ENCODE measurements around the gene DNAI4. TPM values are rescaled to one million over a fixed set of nuclear protein-coding genes. Genes with fewer than 3 reads are reported as not detected.
A peak's percentile ranks its signal among the peaks of the same experiment; 100 is the strongest.

DNAI4 gene, protein sequence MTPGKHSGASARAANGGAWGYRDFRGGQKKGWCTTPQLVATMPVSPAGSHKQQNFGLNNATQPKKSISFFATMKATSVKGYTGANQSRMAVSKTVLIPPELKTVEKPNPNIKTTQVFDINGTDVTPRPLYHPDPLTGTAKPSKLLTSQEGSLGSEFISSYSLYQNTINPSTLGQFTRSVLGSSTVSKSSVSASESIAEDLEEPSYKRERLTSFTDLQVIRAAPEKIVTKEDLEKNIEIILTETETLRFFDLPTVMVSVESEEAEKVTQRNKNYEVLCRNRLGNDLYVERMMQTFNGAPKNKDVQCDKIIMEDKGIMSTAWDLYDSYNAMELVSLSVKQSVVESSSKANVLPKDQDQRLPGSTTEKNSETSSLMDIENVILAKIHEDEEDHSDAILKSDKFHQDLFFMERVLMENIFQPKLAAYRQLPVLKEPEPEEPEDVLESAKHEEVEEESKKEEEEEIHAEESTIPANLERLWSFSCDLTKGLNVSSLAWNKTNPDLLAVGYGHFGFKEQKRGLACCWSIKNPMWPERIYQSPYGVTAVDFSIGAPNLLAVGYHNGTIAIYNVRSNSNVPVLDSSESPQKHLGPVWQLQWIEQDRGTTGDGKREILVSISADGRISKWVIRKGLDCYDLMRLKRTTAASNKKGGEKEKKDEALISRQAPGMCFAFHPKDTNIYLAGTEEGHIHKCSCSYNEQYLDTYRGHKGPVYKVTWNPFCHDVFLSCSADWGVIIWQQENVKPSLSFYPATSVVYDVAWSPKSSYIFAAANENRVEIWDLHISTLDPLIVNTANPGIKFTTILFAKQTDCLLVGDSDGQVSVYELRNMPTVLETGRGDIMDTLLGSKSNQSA
- total RNA-seq (2021) (1.6 to 2.7 TPM (median 2.1 TPM) in 3 replicates), Bru-seq, nascent RNA (percentile 47 among the genes with signal in this experiment)
- long read RNA-seq, experiment 1, partial matches to known transcripts: 0 of 5 reads
- long read RNA-seq, experiment 1, other reads (novel, unspliced or antisense): 4 of 5 reads
- long read RNA-seq, experiment 2, partial matches to known transcripts: 0 of 1 reads
- long read RNA-seq, experiment 2, other reads (novel, unspliced or antisense): 1 of 1 reads
- long read RNA-seq, experiment 3, partial matches to known transcripts: 0 of 2 reads
- long read RNA-seq, experiment 3, other reads (novel, unspliced or antisense): 1 of 2 reads

- DNase-seq (ENCODE audit: low spot score) (peak; percentile 98), ATAC-seq (peak; percentile 87)
- POLR2A ChIA-PET: interaction anchor here (0.6 to 1.9 kb wide), 3 partner anchors 9 to 129 kb away, joined by 5 to 8 read pairs (median 6); partner anchors contain the start of gene SLC35D1
- H3K4me3 Mint-ChIP-seq: peak within 1 kb of the TSS; percentile 93
- peaks cover 37% of the 10 kb centered on the region for H3K4me1 Mint-ChIP-seq
- H3K27ac Mint-ChIP-seq: peak within 1 kb of the TSS; percentile 98
- CTCF ChIA-PET: interaction anchor here (0.6 to 2.1 kb wide), 7 partner anchors 9 to 593 kb away, joined by 3 to 6 read pairs (median 3); partner anchors contain the start of gene DYNLT5
- no peaks in the 10 kb centered on the region for H3K9me3 Mint-ChIP-seq
- H3K27me3 Mint-ChIP-seq (ENCODE audit: low read depth): no peaks in the 10 kb centered on the region
- H3K36me3 Mint-ChIP-seq: no peaks in the 10 kb centered on the region
- peak; percentile 61; the same call in 1 of the 2 replicates for TF ChIP-seq ZNF232 (CRISPR knock-in tag; IDR thresholded peaks at IDR 0.05)
- TF ChIP-seq ZNF219 (CRISPR knock-in tag; IDR thresholded peaks at IDR 0.05; ENCODE audit: borderline replicate concordance): 0 out of 2 replicates have a peak, but pooled peaks have one; percentile 7
- TF ChIP-seq, protein P1, sequence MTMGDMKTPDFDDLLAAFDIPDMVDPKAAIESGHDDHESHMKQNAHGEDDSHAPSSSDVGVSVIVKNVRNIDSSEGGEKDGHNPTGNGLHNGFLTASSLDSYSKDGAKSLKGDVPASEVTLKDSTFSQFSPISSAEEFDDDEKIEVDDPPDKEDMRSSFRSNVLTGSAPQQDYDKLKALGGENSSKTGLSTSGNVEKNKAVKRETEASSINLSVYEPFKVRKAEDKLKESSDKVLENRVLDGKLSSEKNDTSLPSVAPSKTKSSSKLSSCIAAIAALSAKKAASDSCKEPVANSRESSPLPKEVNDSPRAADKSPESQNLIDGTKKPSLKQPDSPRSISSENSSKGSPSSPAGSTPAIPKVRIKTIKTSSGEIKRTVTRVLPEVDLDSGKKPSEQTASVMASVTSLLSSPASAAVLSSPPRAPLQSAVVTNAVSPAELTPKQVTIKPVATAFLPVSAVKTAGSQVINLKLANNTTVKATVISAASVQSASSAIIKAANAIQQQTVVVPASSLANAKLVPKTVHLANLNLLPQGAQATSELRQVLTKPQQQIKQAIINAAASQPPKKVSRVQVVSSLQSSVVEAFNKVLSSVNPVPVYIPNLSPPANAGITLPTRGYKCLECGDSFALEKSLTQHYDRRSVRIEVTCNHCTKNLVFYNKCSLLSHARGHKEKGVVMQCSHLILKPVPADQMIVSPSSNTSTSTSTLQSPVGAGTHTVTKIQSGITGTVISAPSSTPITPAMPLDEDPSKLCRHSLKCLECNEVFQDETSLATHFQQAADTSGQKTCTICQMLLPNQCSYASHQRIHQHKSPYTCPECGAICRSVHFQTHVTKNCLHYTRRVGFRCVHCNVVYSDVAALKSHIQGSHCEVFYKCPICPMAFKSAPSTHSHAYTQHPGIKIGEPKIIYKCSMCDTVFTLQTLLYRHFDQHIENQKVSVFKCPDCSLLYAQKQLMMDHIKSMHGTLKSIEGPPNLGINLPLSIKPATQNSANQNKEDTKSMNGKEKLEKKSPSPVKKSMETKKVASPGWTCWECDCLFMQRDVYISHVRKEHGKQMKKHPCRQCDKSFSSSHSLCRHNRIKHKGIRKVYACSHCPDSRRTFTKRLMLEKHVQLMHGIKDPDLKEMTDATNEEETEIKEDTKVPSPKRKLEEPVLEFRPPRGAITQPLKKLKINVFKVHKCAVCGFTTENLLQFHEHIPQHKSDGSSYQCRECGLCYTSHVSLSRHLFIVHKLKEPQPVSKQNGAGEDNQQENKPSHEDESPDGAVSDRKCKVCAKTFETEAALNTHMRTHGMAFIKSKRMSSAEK (CRISPR knock-in tag; IDR thresholded peaks at IDR 0.05; ENCODE audit: borderline replicate concordance): no peak
- TF ChIP-seq ATF2 (CRISPR knock-in tag; IDR thresholded peaks at IDR 0.05; ENCODE audit: borderline replicate concordance, low read depth): no peak
- no peak; the same call in 1 of the 2 replicates for TF ChIP-seq ZNF138 (CRISPR knock-in tag; conservative IDR thresholded peaks at IDR 0.05)
- TF ChIP-seq TP53 (CRISPR knock-in tag; IDR thresholded peaks at IDR 0.05): peak; percentile 68; the same call in 1 of the 2 replicates
- TF ChIP-seq FOXP4 (CRISPR knock-in tag; IDR thresholded peaks at IDR 0.05): peak; percentile 48; the same call in 1 of the 2 replicates
- TF ChIP-seq ELF4 (CRISPR knock-in tag; IDR thresholded peaks at IDR 0.05; ENCODE audit: low read depth): no peak
- no peak for TF ChIP-seq ZNF317 (CRISPR knock-in tag; IDR thresholded peaks at IDR 0.05; ENCODE audit: borderline replicate concordance, low read depth)
- no peak for TF ChIP-seq ZNF396 (CRISPR knock-in tag; IDR thresholded peaks at IDR 0.05; ENCODE audit: borderline replicate concordance)
- no peak; the same call in 1 of the 2 replicates for TF ChIP-seq HMGXB4 (CRISPR knock-in tag; IDR thresholded peaks at IDR 0.05)
- TF ChIP-seq NFYB (CRISPR knock-in tag; conservative IDR thresholded peaks at IDR 0.05; ENCODE audit: low read depth): peak; percentile 73
- no peak for TF ChIP-seq ATF1 (CRISPR knock-in tag; IDR thresholded peaks at IDR 0.05)
- TF ChIP-seq RELA (CRISPR knock-in tag; IDR thresholded peaks at IDR 0.05; ENCODE audit: borderline replicate concordance): no peak
- no peak for TF ChIP-seq TEAD4 (CRISPR knock-in tag; IDR thresholded peaks at IDR 0.05)
- no peak for TF ChIP-seq ERG (CRISPR knock-in tag; IDR thresholded peaks at IDR 0.05)
- TF ChIP-seq EMX1 (CRISPR knock-in tag; IDR thresholded peaks at IDR 0.05): no peak
- TF ChIP-seq SMAD4 (CRISPR knock-in tag; IDR thresholded peaks at IDR 0.05): no peak
- no peak for TF ChIP-seq IRF2 (CRISPR knock-in tag; IDR thresholded peaks at IDR 0.05; ENCODE audit: borderline replicate concordance, low read depth)
- TF ChIP-seq PRRX2 (CRISPR knock-in tag; IDR thresholded peaks at IDR 0.05): no peak
- no peak for TF ChIP-seq OVOL2 (CRISPR knock-in tag; IDR thresholded peaks at IDR 0.05; ENCODE audit: borderline replicate concordance)
- no peak for TF ChIP-seq CREB1 (CRISPR knock-in tag; IDR thresholded peaks at IDR 0.05)
These were observed at the start of gene DNAI4, which contains the start of gene MIER1 for GRCh38 chr1:66924756-66925557. Gene DNAI4, minus strand, starts transcription at chr1:66924856. Its CDS starts 25 bp downstream, at chr1:66924831. Gene MIER1, plus strand, starts transcription at chr1:66924990. Its CDS starts 39 bp downstream, at chr1:66925029.
